Muscle of arm (tissue), 12 donors: ENCODE measurements around the gene PRKG1. TPM values are rescaled to one million over a fixed set of nuclear protein-coding genes. Genes with fewer than 3 reads are reported as not detected.
"Not testable (repeated sequence)": the region's sequence is repeated elsewhere in the genome, so short reads cannot be mapped to it uniquely, and the experiment has no call there.

Experiments
- DNase-seq: peaks from one replicate; pipeline ENCODE4 v3.0.0-alpha.2; 2013
- polyA plus RNA-seq, 12 donors: library from polyadenylated mRNA; unstranded; fragments of 120-200 nt; gene quantifications; one replicate each; pipeline ENCODE4 v1.2.1, GENCODE V29; 2013; ENCODE audit not compliant: insufficient read length in 12 of 12

Gene PRKG1
- polyA plus RNA-seq, 12 donors = 26.8 to 335 (median 50.4) TPM

- DNase-seq = no peak
Observed at GRCh38 chr10:51653025-51653424, 578.7 kb downstream of the PRKG1 start.

GRCh38 chr10:51654918-51655317 lies 580.6 kb downstream of the PRKG1 start:
- no peak for DNase-seq

- DNase-seq = no peak
Observed at GRCh38 chr10:51656503-51656902, 582.2 kb downstream of the PRKG1 start.

GRCh38 chr10:51658000-51658399 lies 583.7 kb downstream of the PRKG1 start:
- DNase-seq = no peak

GRCh38 chr10:51659344-51659743 lies 585.1 kb downstream of the PRKG1 start:
- no peak for DNase-seq

- DNase-seq = no peak
Observed at GRCh38 chr10:51663086-51663485, 588.8 kb downstream of the PRKG1 start.

- DNase-seq = no peak
Observed at GRCh38 chr10:51666456-51666855, 592.2 kb downstream of the PRKG1 start.

- DNase-seq = no peak
Observed at GRCh38 chr10:51667678-51668335, 593.5 kb downstream of the PRKG1 start.

- DNase-seq = no peak
Observed at GRCh38 chr10:51668336-51668689, 594.0 kb downstream of the PRKG1 start.

- no peak for DNase-seq
Observed at GRCh38 chr10:51669041-51669440, 594.8 kb downstream of the PRKG1 start.

GRCh38 chr10:51672039-51672535 lies 597.8 kb downstream of the PRKG1 start:
- DNase-seq = no peak

- DNase-seq = no peak
Observed at GRCh38 chr10:51675088-51675487, 600.8 kb downstream of the PRKG1 start.

- DNase-seq = no peak
Observed at GRCh38 chr10:51679841-51680240, 605.6 kb downstream of the PRKG1 start.

GRCh38 chr10:51683031-51683691 lies 608.9 kb downstream of the PRKG1 start:
- DNase-seq = no peak

GRCh38 chr10:51685768-51686167 lies 611.5 kb downstream of the PRKG1 start:
- DNase-seq = no peak

- no peak for DNase-seq
Observed at GRCh38 chr10:51687296-51687695, 613.0 kb downstream of the PRKG1 start.

- DNase-seq = not testable (repeated sequence)
Observed at GRCh38 chr10:51688826-51689225, 614.5 kb downstream of the PRKG1 start.

GRCh38 chr10:51689536-51689935 lies 615.2 kb downstream of the PRKG1 start:
- no peak for DNase-seq

GRCh38 chr10:51691135-51691534 lies 616.8 kb downstream of the PRKG1 start:
- no peak for DNase-seq

- no peak for DNase-seq
Observed at GRCh38 chr10:51694086-51694768, 619.9 kb downstream of the PRKG1 start.

- DNase-seq = no peak
Observed at GRCh38 chr10:51696251-51696650, 622.0 kb downstream of the PRKG1 start.

GRCh38 chr10:51698473-51699063 lies 624.3 kb downstream of the PRKG1 start:
- DNase-seq = no peak

- no peak for DNase-seq
Observed at GRCh38 chr10:51699145-51699474, 624.8 kb downstream of the PRKG1 start.
